Islet of Langerhans (tissue), 1 donor: ENCODE measurements around the gene RGN.
"Not testable (repeated sequence)": the region's sequence is repeated elsewhere in the genome, so short reads cannot be mapped to it uniquely, and the experiment has no call there.

Experiments used
- FAIRE-seq: peaks from one replicate; lab custom pipeline; 2011; peaks lifted over from hg19 to GRCh38; lab: Jason Lieb, UNC

RGN gene

GRCh38 chrX:47124466-47124865 is 46.2 kb downstream of the RGN start:
- not testable (repeated sequence) for FAIRE-seq

GRCh38 chrX:47129157-47129898 is 51.1 kb downstream of the RGN start:
- FAIRE-seq, result peak; percentile 98

GRCh38 chrX:47129899-47130358 is 51.7 kb downstream of the RGN start:
- peak; percentile 49 for FAIRE-seq

- FAIRE-seq, result no peak
Observed at GRCh38 chrX:47133493-47133892, 55.2 kb downstream of the RGN start.

- not testable (repeated sequence) for FAIRE-seq
Observed at GRCh38 chrX:47135650-47136049, 57.4 kb downstream of the RGN start.

- no peak for FAIRE-seq
Observed at GRCh38 chrX:47138171-47138570, 59.9 kb downstream of the RGN start.
